ENCODE results near the gene FBF1.

FBF1 gene

GRCh38 chr17:75950421-75950820 is 9.6 kb upstream of the FBF1 start:
- DNase-seq (ENCODE audit: low read depth): no peak

- no peak for DNase-seq (ENCODE audit: low read depth)
Measured at GRCh38 chr17:75945211-75945610, 4.4 kb upstream of the FBF1 start.

GRCh38 chr17:75943491-75943890 is 2.6 kb upstream of the FBF1 start:
- DNase-seq (ENCODE audit: low read depth): no peak

GRCh38 chr17:75942473-75942872 is 1.6 kb upstream of the FBF1 start:
- DNase-seq (ENCODE audit: low read depth): no peak

- no peak for DNase-seq (ENCODE audit: low read depth)
Measured at GRCh38 chr17:75941442-75941819, 589 bp upstream of the FBF1 start.

GRCh38 chr17:75937652-75938051 is 3.2 kb downstream of the FBF1 start:
- no peak for DNase-seq (ENCODE audit: low read depth)

GRCh38 chr17:75933808-75934207 is 7.0 kb downstream of the FBF1 start:
- no peak for DNase-seq (ENCODE audit: low read depth)

GRCh38 chr17:75932852-75933251 is 8.0 kb downstream of the FBF1 start:
- no peak for DNase-seq (ENCODE audit: low read depth)

- no peak for DNase-seq (ENCODE audit: low read depth)
Measured at GRCh38 chr17:75931062-75931461, 9.8 kb downstream of the FBF1 start.

GRCh38 chr17:75927286-75927922 is 13.4 kb downstream of the FBF1 start:
- DNase-seq (ENCODE audit: low read depth): no peak

- no peak for DNase-seq (ENCODE audit: low read depth)
Measured at GRCh38 chr17:75926456-75926855, 14.4 kb downstream of the FBF1 start.

GRCh38 chr17:75925912-75926311 is 14.9 kb downstream of the FBF1 start:
- no peak for DNase-seq (ENCODE audit: low read depth)

- no peak for DNase-seq (ENCODE audit: low read depth)
Measured at GRCh38 chr17:75925103-75925502, 15.7 kb downstream of the FBF1 start.

- no peak for DNase-seq (ENCODE audit: low read depth)
Measured at GRCh38 chr17:75922963-75923874, 17.6 kb downstream of the FBF1 start.

- DNase-seq (ENCODE audit: low read depth): no peak
Measured at GRCh38 chr17:75922173-75922961, 18.5 kb downstream of the FBF1 start.

GRCh38 chr17:75921596-75921995 is 19.2 kb downstream of the FBF1 start:
- no peak for DNase-seq (ENCODE audit: low read depth)

GRCh38 chr17:75920045-75920560 is 20.7 kb downstream of the FBF1 start:
- DNase-seq (ENCODE audit: low read depth): no peak

GRCh38 chr17:75919611-75920010 is 21.2 kb downstream of the FBF1 start:
- no peak for DNase-seq (ENCODE audit: low read depth)

GRCh38 chr17:75917917-75918445 is 22.9 kb downstream of the FBF1 start:
- DNase-seq (ENCODE audit: low read depth): no peak

GRCh38 chr17:75917141-75917916 is 23.5 kb downstream of the FBF1 start:
- DNase-seq (ENCODE audit: low read depth): no peak

GRCh38 chr17:75915268-75915667 is 25.6 kb downstream of the FBF1 start:
- no peak for DNase-seq (ENCODE audit: low read depth)
